ENCODE results near the gene SERPINE3.

Gene SERPINE3

DNA sequence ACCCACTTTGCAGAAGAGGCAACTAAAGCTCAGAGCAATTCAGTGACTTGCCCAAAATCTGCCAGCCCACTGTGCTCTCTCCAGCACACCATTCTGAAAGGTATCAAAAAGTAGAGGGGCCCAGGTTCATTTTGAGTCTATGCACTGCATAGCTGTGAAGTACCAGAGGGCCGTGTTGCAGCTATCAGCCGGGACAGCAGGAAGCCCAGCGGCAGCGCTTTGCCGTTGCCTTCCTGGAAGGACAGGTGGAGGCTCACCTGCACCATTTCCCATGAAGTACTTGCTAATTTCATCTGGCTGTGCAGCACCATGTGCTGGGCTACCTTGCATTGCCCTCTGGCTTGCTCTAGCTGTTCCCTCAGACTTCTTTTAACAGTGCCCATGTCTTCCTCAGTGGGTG is 2.7 kb upstream of the SERPINE3 start:
- Mint-ChIP-seq H3K36me3 (no peaks in the 10 kb centered on the region), H3K4me3 (no peak overlapping the region), H3K9me3 (no peaks in the 10 kb centered on the region), H3K27ac (no peak overlapping the region), H3K4me1 (no peaks in the 10 kb centered on the region), H3K27me3 (peaks cover 1% of the 10 kb centered on the region)
- ATAC-seq (ENCODE audit: low read depth) = no peak
- DNase-seq (ENCODE audit: low spot score in 2 of 2) = no peak

GRCh38 chr13:51339952-51340732 is 651 bp downstream of the SERPINE3 start:
- DNase-seq (ENCODE audit: low spot score in 2 of 2) = no peak
- H3K27ac Mint-ChIP-seq = no peak overlapping the region

DNA sequence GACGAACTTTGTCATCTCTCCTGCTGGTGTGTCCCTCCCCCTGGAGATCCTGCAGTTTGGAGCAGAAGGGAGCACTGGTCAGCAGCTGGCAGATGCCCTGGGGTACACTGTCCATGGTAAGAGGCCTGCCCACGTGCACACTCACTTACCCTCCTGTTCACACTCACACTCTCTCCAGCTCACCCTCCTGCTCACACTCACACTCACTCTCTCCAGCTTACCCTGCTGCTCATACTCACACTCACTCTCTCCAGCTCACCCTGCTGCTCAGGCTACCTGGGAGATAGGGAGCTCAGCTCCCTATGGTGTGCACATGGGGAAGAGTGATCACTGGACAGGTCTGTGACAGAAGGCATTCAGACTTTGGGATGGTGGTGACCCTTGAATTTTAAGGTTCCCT is 1.7 kb downstream of the SERPINE3 start:
- ATAC-seq (ENCODE audit: low read depth) = no peak

More at GRCh38 chr13:51339952-51340732, 651 bp downstream of the SERPINE3 start:
- Mint-ChIP-seq H3K27me3 (no peaks in the 10 kb centered on the region), H3K36me3 (no peaks in the 10 kb centered on the region), H3K4me1 (no peaks in the 10 kb centered on the region), H3K9me3 (no peaks in the 10 kb centered on the region), H3K4me3 (no peak overlapping the region)
- no peak for ATAC-seq (ENCODE audit: low read depth)

DNA sequence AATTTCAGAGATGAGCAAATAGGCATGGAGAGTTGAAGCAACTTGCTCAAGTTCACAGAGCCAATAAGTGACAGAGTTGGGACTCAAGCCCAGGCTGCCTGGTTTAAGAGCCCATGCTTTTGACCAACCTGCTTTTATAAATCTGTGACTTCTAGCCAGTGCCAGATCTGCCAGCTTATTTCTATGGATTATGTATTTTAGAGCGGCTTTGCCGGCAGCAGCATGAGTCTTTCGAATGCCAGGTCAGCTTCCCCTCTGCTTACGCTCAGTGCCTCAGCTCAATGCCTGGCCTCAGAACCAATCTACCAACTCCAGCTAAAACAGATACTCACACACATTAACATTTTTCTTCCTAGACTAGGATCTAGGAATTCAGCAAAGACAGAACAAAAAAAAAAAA is 2.3 kb downstream of the SERPINE3 start:
- DNase-seq (ENCODE audit: low spot score in 2 of 2) (no peak), ATAC-seq (ENCODE audit: low read depth) (no peak)
- Mint-ChIP-seq H3K36me3 (no peaks in the 10 kb centered on the region), H3K27ac (no peak overlapping the region), H3K9me3 (no peaks in the 10 kb centered on the region), H3K4me1 (no peaks in the 10 kb centered on the region), H3K27me3 (no peaks in the 10 kb centered on the region), H3K4me3 (no peak overlapping the region)

More for the DNA sequence above, 1.7 kb downstream of the SERPINE3 start:
- H3K4me3 Mint-ChIP-seq = no peak overlapping the region
- no peaks in the 10 kb centered on the region for H3K36me3 Mint-ChIP-seq
- DNase-seq (ENCODE audit: low spot score in 2 of 2) = no peak
- no peaks in the 10 kb centered on the region for H3K27me3 Mint-ChIP-seq
- H3K4me1 Mint-ChIP-seq = no peaks in the 10 kb centered on the region
- no peaks in the 10 kb centered on the region for H3K9me3 Mint-ChIP-seq
- H3K27ac Mint-ChIP-seq = no peak overlapping the region

- Mint-ChIP-seq H3K4me1 (no peaks in the 10 kb centered on the region), H3K27ac (no peak overlapping the region), H3K36me3 (no peaks in the 10 kb centered on the region), H3K4me3 (no peak overlapping the region), H3K9me3 (no peaks in the 10 kb centered on the region), H3K27me3 (no peaks in the 10 kb centered on the region)
- no peak for ATAC-seq (ENCODE audit: low read depth)
- no peak for DNase-seq (ENCODE audit: low spot score in 2 of 2)
These were observed 3.2 kb downstream of the SERPINE3 start for GRCh38 chr13:51342706-51343105.

DNA sequence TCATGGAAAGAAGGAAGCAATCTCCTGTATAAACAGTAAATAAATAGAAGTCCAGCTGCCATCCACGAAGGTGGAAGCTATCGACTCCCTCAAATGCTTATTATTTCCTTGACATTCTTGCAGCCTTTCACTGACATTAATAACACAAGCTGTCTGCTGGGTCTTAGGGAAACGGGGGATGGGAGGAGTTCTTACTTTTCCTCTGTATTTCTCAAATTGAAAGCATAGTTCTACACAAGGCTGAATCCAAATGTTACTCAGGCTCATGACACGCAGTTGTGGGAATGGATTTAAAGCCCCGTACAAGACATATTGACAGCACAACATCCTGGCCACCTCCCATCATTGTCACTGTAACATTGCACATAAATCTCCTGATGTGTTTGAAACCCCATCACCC is 4.0 kb downstream of the SERPINE3 start:
- no peak for DNase-seq (ENCODE audit: low spot score in 2 of 2)
- H3K4me1 Mint-ChIP-seq = no peaks in the 10 kb centered on the region
- no peaks in the 10 kb centered on the region for H3K27me3 Mint-ChIP-seq
- no peaks in the 10 kb centered on the region for H3K9me3 Mint-ChIP-seq
- H3K4me3 Mint-ChIP-seq = no peak overlapping the region
- ATAC-seq (ENCODE audit: low read depth) = no peak
- no peak overlapping the region for H3K27ac Mint-ChIP-seq
- H3K36me3 Mint-ChIP-seq = no peaks in the 10 kb centered on the region

DNA sequence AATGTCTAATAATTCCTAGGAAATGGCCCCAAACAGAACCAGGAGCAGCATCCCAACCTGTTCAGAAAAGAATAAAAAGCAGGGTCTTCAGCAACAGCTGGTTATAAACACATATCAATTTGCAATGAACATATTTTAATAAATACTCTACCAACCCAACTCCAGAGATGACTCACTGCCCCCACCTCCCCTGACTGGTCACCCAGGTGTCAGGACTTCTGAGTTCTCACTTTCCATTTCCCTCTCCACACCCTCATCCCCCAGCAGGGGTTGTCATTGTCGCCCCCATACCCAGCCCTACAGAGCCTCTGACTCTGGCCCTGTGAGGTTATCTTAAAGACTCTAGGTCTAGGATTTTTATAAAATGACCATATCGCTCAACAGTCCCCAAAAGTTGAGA is 6.9 kb downstream of the SERPINE3 start:
- Mint-ChIP-seq H3K9me3 (no peaks in the 10 kb centered on the region), H3K36me3 (peaks cover 2% of the 10 kb centered on the region), H3K27ac (no peak overlapping the region), H3K27me3 (no peaks in the 10 kb centered on the region), H3K4me1 (no peaks in the 10 kb centered on the region), H3K4me3 (no peak overlapping the region)
- DNase-seq (ENCODE audit: low spot score in 2 of 2) (no peak), ATAC-seq (ENCODE audit: low read depth) (no peak)

GRCh38 chr13:51347099-51347498 is 7.6 kb downstream of the SERPINE3 start:
- Mint-ChIP-seq H3K27me3 (no peaks in the 10 kb centered on the region), H3K36me3 (peaks cover 5% of the 10 kb centered on the region), H3K9me3 (no peaks in the 10 kb centered on the region), H3K4me1 (no peaks in the 10 kb centered on the region), H3K27ac (no peak overlapping the region), H3K4me3 (no peak overlapping the region)
- DNase-seq (ENCODE audit: low spot score in 2 of 2) = no peak
- ATAC-seq (ENCODE audit: low read depth) = no peak

DNA sequence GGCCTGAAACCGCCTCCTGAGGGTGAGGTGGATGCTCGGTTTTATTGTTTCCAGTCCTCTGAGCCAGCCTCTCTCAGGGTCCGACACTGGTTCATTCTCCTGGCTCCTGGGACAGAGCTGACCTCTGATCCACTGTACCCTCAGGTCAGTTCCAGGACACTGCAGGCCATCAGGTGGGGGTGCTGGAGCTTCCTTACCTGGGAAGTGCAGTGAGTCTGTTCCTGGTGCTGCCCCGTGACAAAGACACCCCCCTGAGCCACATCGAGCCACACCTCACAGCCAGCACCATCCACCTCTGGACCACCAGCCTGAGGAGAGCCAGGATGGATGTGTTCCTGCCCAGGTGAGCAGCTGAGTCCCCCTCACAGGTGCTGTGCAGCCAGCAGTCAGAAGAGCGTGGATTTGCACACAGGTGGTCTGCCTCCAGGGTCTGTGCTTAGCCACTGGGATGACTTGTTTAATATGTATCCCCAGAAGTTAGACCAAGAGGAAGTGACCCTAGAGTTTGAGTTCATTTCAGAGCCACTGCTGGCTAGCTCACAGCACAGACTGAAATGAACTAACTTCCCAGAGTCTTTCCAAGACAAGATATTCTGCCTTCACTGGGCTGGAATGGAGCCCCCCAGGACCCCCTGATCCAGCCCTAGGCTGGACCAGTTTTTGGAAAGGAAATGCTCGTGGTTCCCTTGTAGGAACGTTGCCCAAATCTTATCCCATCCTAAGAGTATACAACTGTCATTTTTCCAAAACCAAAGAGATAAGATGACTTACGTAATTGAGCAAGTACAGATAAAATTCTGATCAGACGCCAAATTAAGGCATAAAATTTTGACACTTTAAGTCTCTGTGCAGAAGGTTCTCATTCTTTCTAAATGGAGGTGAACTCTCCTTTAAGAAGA is 8.8 kb downstream of the SERPINE3 start:
- H3K9me3 Mint-ChIP-seq = no peaks in the 10 kb centered on the region
- ATAC-seq (ENCODE audit: low read depth) (no peak), DNase-seq (ENCODE audit: low spot score in 2 of 2) (no peak)
- H3K4me3 Mint-ChIP-seq = no peak overlapping the region
- H3K4me1 Mint-ChIP-seq = no peaks in the 10 kb centered on the region
- no peak overlapping the region for H3K27ac Mint-ChIP-seq
- no peaks in the 10 kb centered on the region for H3K27me3 Mint-ChIP-seq
- H3K36me3 Mint-ChIP-seq = peaks cover 10% of the 10 kb centered on the region

DNA sequence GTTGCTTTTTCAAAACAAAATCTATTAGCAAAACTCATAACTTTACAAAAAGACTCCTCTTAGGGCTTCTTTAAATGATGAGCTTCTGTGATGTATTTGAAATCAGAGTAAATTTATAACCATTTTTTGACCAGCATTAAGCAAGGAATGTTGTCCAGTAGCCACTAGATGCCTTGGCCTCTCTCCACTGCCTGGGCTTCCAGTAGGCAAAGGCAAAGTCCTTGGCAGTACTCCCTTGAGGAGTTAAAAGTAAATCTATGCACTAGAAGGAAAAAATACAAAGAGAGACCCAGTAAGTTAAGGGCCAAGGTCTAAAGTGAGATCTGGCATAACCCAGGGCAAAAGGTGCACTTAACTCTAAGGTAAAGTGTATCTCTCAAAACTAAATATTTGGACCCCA is 9.5 kb downstream of the SERPINE3 start:
- Mint-ChIP-seq H3K27me3 (no peaks in the 10 kb centered on the region), H3K36me3 (peaks cover 10% of the 10 kb centered on the region), H3K27ac (no peak overlapping the region), H3K9me3 (no peaks in the 10 kb centered on the region), H3K4me1 (no peaks in the 10 kb centered on the region), H3K4me3 (no peak overlapping the region)
- ATAC-seq (ENCODE audit: low read depth) = no peak
- DNase-seq (ENCODE audit: low spot score in 2 of 2) = no peak

GRCh38 chr13:51355217-51355616 is 15.7 kb downstream of the SERPINE3 start:
- no peak overlapping the region for H3K4me3 Mint-ChIP-seq
- H3K27me3 Mint-ChIP-seq = no peaks in the 10 kb centered on the region

GRCh38 chr13:51357928-51358595 is 18.6 kb downstream of the SERPINE3 start:
- Mint-ChIP-seq H3K4me3 (no peak overlapping the region), H3K36me3 (peaks cover 2% of the 10 kb centered on the region), H3K9me3 (no peaks in the 10 kb centered on the region), H3K27me3 (no peaks in the 10 kb centered on the region), H3K4me1 (no peaks in the 10 kb centered on the region), H3K27ac (no peak overlapping the region)
- ATAC-seq (ENCODE audit: low read depth) (no peak), DNase-seq (ENCODE audit: low spot score in 2 of 2) (no peak)

More at GRCh38 chr13:51355217-51355616, 15.7 kb downstream of the SERPINE3 start:
- DNase-seq (ENCODE audit: low spot score in 2 of 2) = no peak
- Mint-ChIP-seq H3K9me3 (no peaks in the 10 kb centered on the region), H3K36me3 (peaks cover 10% of the 10 kb centered on the region), H3K4me1 (no peaks in the 10 kb centered on the region), H3K27ac (no peak overlapping the region)
- no peak for ATAC-seq (ENCODE audit: low read depth)

DNA sequence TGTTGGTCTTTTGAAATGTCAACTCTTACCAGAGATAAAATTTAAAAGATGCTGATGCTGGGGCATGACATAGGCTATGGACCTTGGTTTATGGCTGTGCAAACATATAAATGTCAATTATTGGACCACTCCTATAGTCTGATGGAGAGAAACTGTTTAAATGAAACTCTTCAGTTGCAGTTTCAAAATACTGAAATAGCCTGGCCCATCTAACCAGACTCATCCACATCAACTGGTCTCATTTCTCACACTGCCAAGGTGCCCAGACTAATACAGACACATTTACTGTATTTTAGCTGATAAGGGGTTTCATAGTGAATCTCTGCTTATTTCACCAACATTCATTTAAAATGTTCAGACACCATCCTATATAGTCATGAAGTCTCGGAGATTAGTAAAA is 19.9 kb downstream of the SERPINE3 start:
- ATAC-seq (ENCODE audit: low read depth) = no peak
- peaks cover 3% of the 10 kb centered on the region for H3K36me3 Mint-ChIP-seq
- H3K4me1 Mint-ChIP-seq = no peaks in the 10 kb centered on the region
- DNase-seq (ENCODE audit: low spot score in 2 of 2) = no peak
- no peaks in the 10 kb centered on the region for H3K27me3 Mint-ChIP-seq
- H3K4me3 Mint-ChIP-seq = no peak overlapping the region
- H3K27ac Mint-ChIP-seq = no peak overlapping the region
- H3K9me3 Mint-ChIP-seq = no peaks in the 10 kb centered on the region

- H3K27ac Mint-ChIP-seq = no peak overlapping the region
- H3K4me3 Mint-ChIP-seq = no peak overlapping the region
- H3K4me1 Mint-ChIP-seq = no peaks in the 10 kb centered on the region
These were observed 21.0 kb downstream of the SERPINE3 start for GRCh38 chr13:51360489-51360888.

More at GRCh38 chr13:51360489-51360888, 21.0 kb downstream of the SERPINE3 start:
- H3K9me3 Mint-ChIP-seq = no peaks in the 10 kb centered on the region
- H3K36me3 Mint-ChIP-seq = peaks cover 4% of the 10 kb centered on the region
- DNase-seq (ENCODE audit: low spot score in 2 of 2) (no peak), ATAC-seq (ENCODE audit: low read depth) (no peak)
- no peaks in the 10 kb centered on the region for H3K27me3 Mint-ChIP-seq

Data from memory B cell (primary cell).